Liver (tissue), 9 donors: ENCODE measurements around the gene SIK3. TPM values are rescaled to one million over a fixed set of nuclear protein-coding genes. Genes with fewer than 3 reads are reported as not detected.
A peak's percentile ranks its signal among the peaks of the same experiment; 100 is the strongest.

Experiments
- DNase-seq: peaks from one replicate; pipeline ENCODE4 v3.0.0-alpha.2; 2017; ENCODE audit warnings: low spot score
- H3K27ac ChIP-seq, 2 donors: one replicate each; pipeline ENCODE4 v1.7.0; 2013; ENCODE audit warnings: inconsistent platforms in 2 of 2, low read length in 2 of 2, control low read depth in 1 of 2, low read depth in 1 of 2, mild to moderate bottlenecking in 1 of 2
- H3K27me3 ChIP-seq, 4 donors: one replicate each; pipeline versions ENCODE4 v1.6.1 to v1.7.0; 2013; ENCODE audit warnings: low read length in 3 of 4, inconsistent platforms in 1 of 4, mild to moderate bottlenecking in 1 of 4, moderate library complexity in 1 of 4; ENCODE audit not compliant: control insufficient read depth in 4 of 4, insufficient read depth in 4 of 4
- H3K36me3 ChIP-seq, 4 donors: one replicate each; pipeline versions ENCODE4 v1.6.1 to v1.7.0; 2013; ENCODE audit warnings: low read length in 3 of 4, mild to moderate bottlenecking in 3 of 4, low read depth in 1 of 4, moderate library complexity in 1 of 4; ENCODE audit not compliant: control insufficient read depth in 4 of 4, insufficient read depth in 3 of 4
- H3K4me1 ChIP-seq, 4 donors: one replicate each; pipeline versions ENCODE4 v1.6.1 to v1.7.0; 2013; ENCODE audit warnings: low read length in 3 of 4, mild to moderate bottlenecking in 3 of 4, moderate library complexity in 1 of 4; ENCODE audit not compliant: control insufficient read depth in 4 of 4, insufficient read depth in 4 of 4
- H3K4me3 ChIP-seq, 3 donors: one replicate each; pipeline versions ENCODE4 v1.6.1 to v1.7.0; 2013; ENCODE audit warnings: low read length in 3 of 3, control low read depth in 1 of 3, low read depth in 1 of 3, mild to moderate bottlenecking in 1 of 3
- H3K9ac ChIP-seq, 2 donors: one replicate each; pipeline ENCODE4 v1.7.0; 2013; ENCODE audit warnings: low read length in 2 of 2, mild to moderate bottlenecking in 2 of 2, moderate library complexity in 2 of 2, control low read depth in 1 of 2, low read depth in 1 of 2
- H3K9me3 ChIP-seq, 4 donors: one replicate each; pipeline versions ENCODE4 v1.6.1 to v1.7.0; 2013; ENCODE audit warnings: low read length in 3 of 4; ENCODE audit not compliant: control insufficient read depth in 4 of 4
- ATF3 ChIP-seq: IDR thresholded peaks from 2 replicates; pipeline ENCODE4 v1.6.1; 2016; ENCODE audit warnings: antibody characterized with exemption
- CTCF ChIP-seq: fragments of 150-350 bp; IDR thresholded peaks from 2 replicates; pipeline ENCODE4 v1.5.1; 2017; ENCODE audit warnings: improper control_type of control experiment, low read depth, low read length; ENCODE audit not compliant: missing input control
- EGR1 ChIP-seq, 2 donors: IDR thresholded peaks; 2 replicates each; pipeline ENCODE4 v1.6.1; 2016 to 2018; ENCODE audit warnings: antibody characterized with exemption in 2 of 2, low read depth in 2 of 2
- FOXA1 ChIP-seq: IDR thresholded peaks from 2 replicates; pipeline ENCODE4 v1.6.1; 2016; ENCODE audit warnings: antibody characterized with exemption
- HNF4G ChIP-seq: IDR thresholded peaks from 2 replicates; pipeline ENCODE4 v1.6.1; 2016; ENCODE audit warnings: antibody characterized with exemption
- JUND ChIP-seq, 2 donors: IDR thresholded peaks; 2 replicates each; pipeline ENCODE4 v1.6.1; 2016; ENCODE audit warnings: antibody characterized with exemption in 2 of 2
- NR2F2 ChIP-seq: IDR thresholded peaks from 2 replicates; pipeline ENCODE4 v1.6.1; 2016; ENCODE audit warnings: antibody characterized with exemption
- RAD21 ChIP-seq, 2 donors: IDR thresholded peaks; 2 replicates each; pipeline ENCODE4 v1.6.1; 2016; ENCODE audit warnings: antibody characterized with exemption in 2 of 2, mild to moderate bottlenecking in 2 of 2
- RXRA ChIP-seq, 2 donors: IDR thresholded peaks; 2 replicates each; pipeline ENCODE4 v1.6.1; 2017 to 2018; ENCODE audit warnings: antibody characterized with exemption in 2 of 2, mild to moderate bottlenecking in 1 of 2
- SP1 ChIP-seq: IDR thresholded peaks from 2 replicates; pipeline ENCODE4 v1.6.1; 2018; ENCODE audit warnings: antibody characterized with exemption, mild to moderate bottlenecking
- YY1 ChIP-seq: IDR thresholded peaks from 2 replicates; pipeline ENCODE4 v1.6.1; 2016; ENCODE audit warnings: antibody characterized with exemption, mild to moderate bottlenecking
- ZBTB33 ChIP-seq: IDR thresholded peaks from 2 replicates; pipeline ENCODE4 v1.6.1; 2016; ENCODE audit warnings: antibody characterized with exemption
- WGBS: extraction: QIAGEN DNeasy Blood & Tissue Kit; methylation state at CpG from one replicate; pipeline ENCODE4 v1.1.7; 2013; 5-methylcytosine and 5-hydroxymethylcytosine counted together
- polyA plus RNA-seq, 2 donors: library from polyadenylated mRNA; stranded (reverse) in 1 of 2; unstranded in 1 of 2; fragments of 200-250 nt in 1 of 2; fragments of >200 nt in 1 of 2; fragmentation: Nextera tagmentation in 1 of 2; extraction: Ambion mirVana in 1 of 2; gene quantifications; one replicate each; pipeline versions ENCODE4 v1.2.1 to v1.2.3, GENCODE V29; 2013 to 2015
- total RNA-seq, 2 donors: library from RNA; depleted of rRNA; stranded (reverse); fragments of >200 nt; gene quantifications; one replicate each; pipeline ENCODE4 v1.2.3, GENCODE V29; 2014
- donor health status: healthy.
- donor health status: healthy.
- donor health status: healthy.
- donor health status: healthy.
- donor health status: healthy.

Gene SIK3
- total and polyA plus RNA-seq, 4 donors, result 6.9 to 52.4 (median 14.4) TPM

GRCh38 chr11:116927163-116927974, 170.9 kb downstream of the SIK3 start:
- Histone ChIP-seq H3K27ac (no peak overlapping the region), H3K27me3 (no peaks in the 10 kb centered on the region), H3K36me3 (peaks cover 2 to 12% (median 7%) of the 10 kb centered on the region in 4 donors), H3K9ac (no peak overlapping the region), H3K4me1 (peaks cover 6 to 37% (median 22%) of the 10 kb centered on the region in 4 donors), H3K9me3 (no peaks in the 10 kb centered on the region), H3K4me3 (no peak overlapping the region)
- 83% methylated on average over 11 of the region's 11 CpGs for WGBS
- no peak for TF ChIP-seq ATF3
- peak; percentile 23 for TF ChIP-seq CTCF
- peak in 1 of 2 donors; percentile 60 for TF ChIP-seq RAD21 (IDR thresholded peaks at IDR 0.05)
- no peak for DNase-seq

GRCh38 chr11:116925050-116925449, 173.2 kb downstream of the SIK3 start:
- no peaks in the 10 kb centered on the region for H3K27me3 ChIP-seq
- H3K9me3 ChIP-seq, result no peaks in the 10 kb centered on the region
- no peak overlapping the region for H3K4me3 ChIP-seq
- H3K9ac ChIP-seq, result no peak overlapping the region
- H3K27ac ChIP-seq, result no peak overlapping the region
- WGBS, result 90% methylated on average over 8 of the region's 8 CpGs
- no peak for DNase-seq
- peaks cover 0 to 16% (median 13%) of the 10 kb centered on the region in 4 donors for H3K4me1 ChIP-seq
- TF ChIP-seq RXRA (IDR thresholded peaks at IDR 0.05) (no peak), NR2F2 (no peak), EGR1 (IDR thresholded peaks at IDR 0.05; ENCODE audit: low read depth in 2 of 2) (no peak)
- peaks cover 2 to 12% (median 8%) of the 10 kb centered on the region in 4 donors for H3K36me3 ChIP-seq

GRCh38 chr11:116918925-116919655, 179.1 kb downstream of the SIK3 start:
- 75% methylated on average over 3 of the region's 3 CpGs for WGBS
- H3K4me3 ChIP-seq, result no peak overlapping the region
- no peaks in the 10 kb centered on the region for H3K4me1 ChIP-seq
- no peaks in the 10 kb centered on the region for H3K27me3 ChIP-seq
- no peak overlapping the region for H3K27ac ChIP-seq
- peaks cover 0 to 5% (median under 1%) of the 10 kb centered on the region in 4 donors for H3K36me3 ChIP-seq
- DNase-seq, result no peak
- no peak for TF ChIP-seq RAD21 (IDR thresholded peaks at IDR 0.05)
- no peak for TF ChIP-seq HNF4G
- TF ChIP-seq JUND (IDR thresholded peaks at IDR 0.05), result no peak
- TF ChIP-seq SP1, result no peak
- TF ChIP-seq RXRA (IDR thresholded peaks at IDR 0.05), result no peak
- TF ChIP-seq ZBTB33, result no peak
- TF ChIP-seq YY1, result no peak
- TF ChIP-seq FOXA1, result no peak
- TF ChIP-seq NR2F2, result no peak
- no peak overlapping the region for H3K9ac ChIP-seq
- H3K9me3 ChIP-seq, result no peaks in the 10 kb centered on the region
